Dermis microvascular lymphatic vessel endothelial cell (primary cell): ENCODE data around the gene PCYT1B. TPM values are rescaled to one million over a fixed set of nuclear protein-coding genes. Genes with fewer than 3 reads are reported as not detected.

ENCODE experiments used
- DNase-seq, 2 donors: peaks; one replicate each; pipeline versions ENCODE4 v3.0.0 to v3.0.0-alpha.2; 2010; ENCODE audit warnings: low read depth in 2 of 2
- total RNA-seq: library from RNA; depleted of rRNA; stranded (reverse); fragments of >200 nt; gene quantifications from 2 replicates; pipeline ENCODE4 v1.2.1, GENCODE V29; 2014

PCYT1B gene
- total RNA-seq, 1 donor from 2014 or later = under 0.01 TPM

GRCh38 chrX:24526616-24527015 lies 120.5 kb downstream of the PCYT1B start:
- no peak for DNase-seq

- DNase-seq = no peak
Measured at GRCh38 chrX:24525455-24525854, 121.7 kb downstream of the PCYT1B start.

- no peak for DNase-seq
Measured at GRCh38 chrX:24520472-24520871, 126.7 kb downstream of the PCYT1B start.

GRCh38 chrX:24515447-24515846 lies 131.7 kb downstream of the PCYT1B start:
- peak in 1 of 2 donors; percentile 25 for DNase-seq

- DNase-seq = no peak
Measured at GRCh38 chrX:24513416-24513815, 133.7 kb downstream of the PCYT1B start.

- DNase-seq = no peak
Measured at GRCh38 chrX:24508375-24508774, 138.8 kb downstream of the PCYT1B start.

Other genes with a start within 250 kb of the PCYT1B start
- 3.0 and 3.7 TPM in 2 replicates for gene PDK3, start 182.1 kb downstream of the PCYT1B start, total RNA-seq
- 11.5 and 16.3 TPM in 2 replicates for gene POLA1, start 46.6 kb upstream of the PCYT1B start, total RNA-seq